ENCODE results near the gene IYD.

Gene IYD

DNA sequence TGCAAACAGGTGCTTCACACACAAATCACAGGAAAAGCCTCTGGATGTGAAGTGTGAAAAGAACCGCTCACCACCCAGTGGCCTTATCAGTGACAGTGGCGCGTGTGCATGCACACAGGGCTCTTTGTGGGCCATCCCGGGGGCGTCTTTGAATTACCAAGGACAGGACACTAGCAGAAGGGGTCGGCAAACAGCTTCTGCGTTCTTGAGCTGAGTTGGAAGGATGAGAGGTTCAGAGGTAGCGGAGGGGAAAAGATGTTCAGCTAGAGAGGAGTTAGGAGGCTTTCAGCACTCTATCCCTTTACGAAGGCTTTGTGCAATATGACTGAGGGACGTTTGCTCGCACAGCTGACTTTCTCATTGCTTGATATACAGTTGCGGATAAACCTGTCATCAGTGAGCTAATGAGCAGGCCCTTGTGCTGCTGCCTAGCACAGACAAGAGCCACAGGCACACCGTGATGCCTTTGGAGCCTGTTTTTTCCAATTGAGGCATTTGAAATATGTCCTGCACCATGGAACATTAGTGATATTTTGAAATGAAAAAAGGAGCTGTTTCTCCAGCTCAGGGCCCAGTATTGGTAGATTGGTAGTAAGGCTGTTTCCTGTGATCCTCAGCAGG, 83.1 kb downstream of the IYD start:
- Histone ChIP-seq H2AFZ (ENCODE audit: low read length) (no peak overlapping the region), H3F3A (ENCODE audit: low read depth) (no peaks in the 10 kb centered on the region), H3K4me3 (ENCODE audit: low read length, poor library complexity, severe bottlenecking) (no peak overlapping the region), H3K9me3 (ENCODE audit: insufficient read depth, low read depth, low read length) (no peaks in the 10 kb centered on the region), H3K9ac (ENCODE audit: low read depth, low read length, poor library complexity, severe bottlenecking) (no peak overlapping the region), H3K27me3 (ENCODE audit: insufficient read depth, low read length, poor library complexity, severe bottlenecking) (no peaks in the 10 kb centered on the region), H4K20me1 (ENCODE audit: insufficient read depth, low read length, poor library complexity, severe bottlenecking) (no peaks in the 10 kb centered on the region), H3K36me3 (ENCODE audit: insufficient read depth, low read length) (no peaks in the 10 kb centered on the region), H3K4me2 (ENCODE audit: low read depth, low read length, poor library complexity, severe bottlenecking) (no peak overlapping the region), H3K4me1 (ENCODE audit: insufficient read depth, low read length, poor library complexity, severe bottlenecking) (peaks cover 16% of the 10 kb centered on the region), H3K79me2 (ENCODE audit: insufficient read depth, low read length) (no peaks in the 10 kb centered on the region), H3K9me2 (replicated peaks; ENCODE audit: low read depth, low read length) (no peaks in the 10 kb centered on the region)
- TF ChIP-seq, protein P1, sequence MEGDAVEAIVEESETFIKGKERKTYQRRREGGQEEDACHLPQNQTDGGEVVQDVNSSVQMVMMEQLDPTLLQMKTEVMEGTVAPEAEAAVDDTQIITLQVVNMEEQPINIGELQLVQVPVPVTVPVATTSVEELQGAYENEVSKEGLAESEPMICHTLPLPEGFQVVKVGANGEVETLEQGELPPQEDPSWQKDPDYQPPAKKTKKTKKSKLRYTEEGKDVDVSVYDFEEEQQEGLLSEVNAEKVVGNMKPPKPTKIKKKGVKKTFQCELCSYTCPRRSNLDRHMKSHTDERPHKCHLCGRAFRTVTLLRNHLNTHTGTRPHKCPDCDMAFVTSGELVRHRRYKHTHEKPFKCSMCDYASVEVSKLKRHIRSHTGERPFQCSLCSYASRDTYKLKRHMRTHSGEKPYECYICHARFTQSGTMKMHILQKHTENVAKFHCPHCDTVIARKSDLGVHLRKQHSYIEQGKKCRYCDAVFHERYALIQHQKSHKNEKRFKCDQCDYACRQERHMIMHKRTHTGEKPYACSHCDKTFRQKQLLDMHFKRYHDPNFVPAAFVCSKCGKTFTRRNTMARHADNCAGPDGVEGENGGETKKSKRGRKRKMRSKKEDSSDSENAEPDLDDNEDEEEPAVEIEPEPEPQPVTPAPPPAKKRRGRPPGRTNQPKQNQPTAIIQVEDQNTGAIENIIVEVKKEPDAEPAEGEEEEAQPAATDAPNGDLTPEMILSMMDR (conservative IDR thresholded peaks at IDR 0.05; ENCODE audit: low read length) = no peak
- no peak for TF ChIP-seq EZH2phosphoT487 (IDR thresholded peaks at IDR 0.05; ENCODE audit: borderline replicate concordance)

DNA sequence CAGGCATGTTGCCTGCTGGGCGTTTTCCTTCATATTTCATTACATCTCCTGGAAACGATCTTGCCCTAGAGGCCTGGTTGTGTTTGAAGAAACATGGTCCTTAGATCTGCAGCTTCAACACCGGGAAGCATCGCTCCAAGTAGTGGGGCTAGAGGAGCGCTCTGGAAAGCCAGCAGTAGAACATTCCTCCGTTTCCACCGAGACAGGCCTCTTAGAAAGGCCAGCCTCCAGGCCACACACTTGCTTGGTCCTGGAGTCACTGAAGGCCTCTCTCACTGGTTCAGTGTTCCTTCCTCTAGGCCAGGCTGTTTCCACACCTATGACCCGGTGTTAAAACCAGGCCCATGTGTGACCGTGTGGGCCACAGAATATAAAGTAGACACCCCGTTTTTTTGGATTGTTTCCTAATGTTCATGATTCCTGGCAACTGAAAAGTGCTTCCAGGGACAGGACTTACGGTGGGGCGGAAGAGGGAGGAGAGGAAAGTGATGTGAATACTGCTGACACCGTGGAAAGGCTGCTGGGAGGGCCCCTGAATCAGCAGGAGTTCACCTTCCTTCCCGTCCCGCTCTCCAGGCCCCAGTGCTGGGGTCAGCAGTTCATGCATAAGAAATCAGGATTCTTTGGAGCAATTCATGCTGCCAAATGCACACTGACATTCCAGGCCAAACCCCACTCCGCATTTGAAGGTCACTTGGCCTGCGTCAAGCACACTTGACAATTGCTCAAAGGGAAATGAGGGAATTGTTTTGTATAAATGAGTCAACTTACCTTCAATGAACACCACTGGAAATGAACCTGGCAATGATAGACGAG, 83.8 kb downstream of the IYD start:
- TF ChIP-seq, protein P1 (conservative IDR thresholded peaks at IDR 0.05; ENCODE audit: low read length) = no peak
- no peak for TF ChIP-seq EZH2phosphoT487 (IDR thresholded peaks at IDR 0.05; ENCODE audit: borderline replicate concordance)
- no peak overlapping the region for H3K4me2 ChIP-seq (ENCODE audit: low read depth, low read length, poor library complexity, severe bottlenecking)
- no peaks in the 10 kb centered on the region for H3K27me3 ChIP-seq (ENCODE audit: insufficient read depth, low read length, poor library complexity, severe bottlenecking)
- no peak overlapping the region for H2AFZ ChIP-seq (ENCODE audit: low read length)
- H3K9me3 ChIP-seq (ENCODE audit: insufficient read depth, low read depth, low read length) = no peaks in the 10 kb centered on the region
- no peaks in the 10 kb centered on the region for H4K20me1 ChIP-seq (ENCODE audit: insufficient read depth, low read length, poor library complexity, severe bottlenecking)
- no peaks in the 10 kb centered on the region for H3F3A ChIP-seq (ENCODE audit: low read depth)
- no peaks in the 10 kb centered on the region for H3K79me2 ChIP-seq (ENCODE audit: insufficient read depth, low read length)
- H3K36me3 ChIP-seq (ENCODE audit: insufficient read depth, low read length) = no peaks in the 10 kb centered on the region
- H3K9me2 ChIP-seq (replicated peaks; ENCODE audit: low read depth, low read length) = no peaks in the 10 kb centered on the region
- H3K4me1 ChIP-seq (ENCODE audit: insufficient read depth, low read length, poor library complexity, severe bottlenecking) = peaks cover 16% of the 10 kb centered on the region
- H3K9ac ChIP-seq (ENCODE audit: low read depth, low read length, poor library complexity, severe bottlenecking) = no peak overlapping the region
- H3K4me3 ChIP-seq (ENCODE audit: low read length, poor library complexity, severe bottlenecking) = no peak overlapping the region

DNA sequence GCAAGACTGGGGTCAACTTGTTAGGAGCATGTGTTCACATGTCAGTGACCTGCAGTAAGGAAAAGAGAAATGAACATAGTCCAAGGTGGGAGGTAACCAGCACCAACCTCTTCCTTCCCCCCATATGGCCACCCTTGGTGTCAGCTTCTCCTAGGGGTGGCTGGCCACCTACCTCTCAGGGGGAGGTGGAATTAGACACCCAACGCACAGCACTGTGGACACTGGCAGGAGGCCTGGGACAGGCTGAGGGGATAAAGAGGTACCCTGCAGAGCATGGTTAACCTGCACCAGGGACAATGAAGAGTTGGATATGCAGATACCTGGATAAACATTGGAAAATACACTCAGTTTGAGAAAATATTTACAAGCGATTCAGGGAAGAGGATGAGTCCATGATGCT, 84.5 kb downstream of the IYD start:
- H3K27me3 ChIP-seq (ENCODE audit: insufficient read depth, low read length, poor library complexity, severe bottlenecking) = no peaks in the 10 kb centered on the region
- no peaks in the 10 kb centered on the region for H4K20me1 ChIP-seq (ENCODE audit: insufficient read depth, low read length, poor library complexity, severe bottlenecking)
- H3K9me2 ChIP-seq (replicated peaks; ENCODE audit: low read depth, low read length) = no peaks in the 10 kb centered on the region
- H3K36me3 ChIP-seq (ENCODE audit: insufficient read depth, low read length) = no peaks in the 10 kb centered on the region
- no peak overlapping the region for H3K4me3 ChIP-seq (ENCODE audit: low read length, poor library complexity, severe bottlenecking)
- H3K9me3 ChIP-seq (ENCODE audit: insufficient read depth, low read depth, low read length) = no peaks in the 10 kb centered on the region
- H2AFZ ChIP-seq (ENCODE audit: low read length) = no peak overlapping the region
- H3K79me2 ChIP-seq (ENCODE audit: insufficient read depth, low read length) = no peaks in the 10 kb centered on the region
- H3F3A ChIP-seq (ENCODE audit: low read depth) = no peaks in the 10 kb centered on the region; the same call in 1 of the 2 replicates
- H3K9ac ChIP-seq (ENCODE audit: low read depth, low read length, poor library complexity, severe bottlenecking) = no peak overlapping the region
- no peak for TF ChIP-seq EZH2phosphoT487 (IDR thresholded peaks at IDR 0.05; ENCODE audit: borderline replicate concordance)
- TF ChIP-seq, protein P1 (conservative IDR thresholded peaks at IDR 0.05; ENCODE audit: low read length) = no peak
- no peak overlapping the region for H3K4me2 ChIP-seq (ENCODE audit: low read depth, low read length, poor library complexity, severe bottlenecking)
- H3K4me1 ChIP-seq (ENCODE audit: insufficient read depth, low read length, poor library complexity, severe bottlenecking) = peaks cover 16% of the 10 kb centered on the region

Measured in Loucy (cell line).